HG02970 (cell line): Measurements from ENCODE around the gene DNM2.
"Not testable (repeated sequence)": the region's sequence is repeated elsewhere in the genome, so short reads cannot be mapped to it uniquely, and the experiment has no call there.

Experiments used
- ATAC-seq: cut with Tn5 transposase; IDR thresholded peaks from one replicate; pipeline ENCODE4 v1.9.1; 2021; ENCODE audit warnings: mild to moderate bottlenecking, moderate library complexity, moderate number of reproducible peaks; ENCODE audit not compliant: unreplicated experiment, low FRiP score

DNM2 gene

GRCh38 chr19:10855879-10856522 is 138.1 kb downstream of the DNM2 start:
- ATAC-seq: no peak

GRCh38 chr19:10856899-10857298 is 139.0 kb downstream of the DNM2 start:
- ATAC-seq: not testable (repeated sequence)

DNA sequence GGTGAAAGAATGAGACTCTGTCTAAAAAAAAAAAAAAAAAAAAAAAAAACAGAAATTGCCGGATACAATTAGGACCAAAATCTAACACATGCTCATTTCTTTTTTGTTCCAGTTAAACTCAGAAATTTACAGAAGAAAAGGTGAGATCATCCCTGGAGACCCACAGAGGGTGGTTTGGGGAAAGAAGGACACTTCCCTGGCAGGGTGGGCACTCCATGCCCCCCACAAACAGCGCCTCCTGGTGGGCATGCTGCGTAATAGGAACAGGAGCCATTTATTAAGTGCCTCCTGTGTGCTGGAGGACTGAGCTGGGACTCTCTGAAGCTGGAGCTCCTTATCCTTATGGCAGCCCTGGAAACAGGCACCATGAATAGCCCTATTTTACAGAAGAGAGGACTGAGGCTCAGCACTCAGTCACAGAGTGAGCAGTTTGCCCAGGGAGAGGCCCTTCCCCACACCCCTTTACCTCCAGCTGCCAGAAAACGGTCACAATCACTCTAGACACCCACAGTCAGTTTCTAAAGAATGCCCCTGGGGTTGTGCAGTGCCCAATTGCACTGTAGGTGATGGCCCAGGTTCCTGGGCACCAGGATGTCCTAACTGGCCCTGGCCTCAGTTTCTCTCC is 140.4 kb downstream of the DNM2 start:
- ATAC-seq: no peak

DNA sequence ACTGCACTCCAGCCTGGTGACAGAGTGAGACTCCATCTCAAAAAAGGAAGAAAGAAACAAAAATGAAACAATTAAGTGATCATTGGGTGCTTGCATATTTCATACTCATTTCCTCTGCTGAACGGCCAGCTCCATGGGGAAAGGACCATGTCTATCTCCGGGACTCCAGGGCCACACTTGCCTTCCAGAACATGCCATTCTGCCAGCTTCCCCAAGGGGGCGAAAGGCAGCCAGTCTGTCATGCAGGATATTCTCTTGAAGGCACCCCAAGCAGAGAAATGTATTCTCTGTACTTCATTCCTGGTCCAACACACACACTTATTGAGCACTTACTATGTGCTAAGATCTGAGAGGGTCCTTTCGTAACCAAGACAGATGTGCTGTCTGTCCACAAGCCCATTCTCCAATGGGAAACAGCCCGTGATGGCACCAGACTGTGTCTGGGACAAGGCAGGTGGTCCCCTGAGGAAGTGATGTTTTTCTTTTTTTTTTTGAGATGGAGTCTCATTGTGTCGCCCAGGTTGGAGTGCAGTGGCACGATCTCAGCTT is 143.3 kb downstream of the DNM2 start:
- ATAC-seq: no peak

DNA sequence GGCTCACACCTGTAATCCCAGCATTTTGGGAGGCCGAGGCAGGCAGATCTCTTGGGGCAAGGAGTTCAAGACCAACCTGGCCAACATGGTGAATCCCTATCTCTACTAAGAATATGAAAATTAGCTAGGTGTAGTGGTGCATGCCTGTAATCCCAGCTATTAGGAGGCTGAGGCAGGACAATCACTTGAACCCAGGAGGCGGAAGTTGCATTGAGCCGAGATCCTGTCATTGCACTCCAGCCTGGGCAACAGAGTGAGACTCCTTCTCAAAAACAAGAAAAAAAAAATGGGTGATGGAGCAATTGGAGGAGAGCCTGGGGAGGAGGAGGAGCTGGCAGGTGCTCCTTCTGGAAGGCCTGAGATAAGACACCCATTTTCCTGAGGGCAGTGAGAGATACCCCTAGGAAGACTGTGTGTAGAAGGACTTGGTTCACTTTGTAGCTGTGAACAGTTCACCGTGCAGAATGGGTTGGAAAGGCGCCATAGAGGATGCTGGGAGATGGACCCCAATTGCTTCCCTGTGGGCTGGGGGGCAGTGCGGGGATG is 144.8 kb downstream of the DNM2 start:
- ATAC-seq: no peak

DNA sequence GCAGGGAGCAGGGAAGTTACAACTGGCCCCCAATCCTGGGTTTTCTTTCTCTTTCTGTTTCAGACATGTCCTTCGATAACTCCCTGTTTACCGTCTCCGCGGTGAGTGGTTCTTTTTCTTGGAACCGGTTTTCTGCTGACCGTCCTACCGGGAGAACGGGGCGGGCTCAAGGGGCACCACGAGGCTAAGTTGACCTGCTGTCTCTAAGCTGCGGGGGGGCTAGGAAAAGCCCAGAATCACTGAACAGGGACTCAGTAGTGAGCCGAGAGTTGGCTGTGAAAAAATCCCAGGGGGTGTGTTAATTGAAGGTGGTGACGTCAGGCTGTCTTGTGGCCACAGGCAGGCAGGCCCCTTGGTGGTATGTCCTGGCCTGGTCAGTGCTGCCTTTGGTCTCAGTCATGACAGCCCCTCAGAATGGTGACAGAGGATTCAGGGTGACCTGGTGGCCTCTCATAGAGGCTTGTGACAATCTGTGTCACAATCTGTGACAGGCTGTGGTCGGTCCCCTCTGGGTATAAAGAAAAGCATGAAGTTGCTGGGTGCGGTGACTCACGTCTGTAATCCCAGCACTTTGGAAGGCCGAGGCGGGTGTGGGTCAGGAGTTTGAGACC is 145.3 kb downstream of the DNM2 start:
- ATAC-seq: no peak

- ATAC-seq: no peak
Measured at GRCh38 chr19:10864538-10864899, 146.6 kb downstream of the DNM2 start.

- ATAC-seq: no peak
Measured at GRCh38 chr19:10866495-10866894, 148.6 kb downstream of the DNM2 start.

- ATAC-seq: no peak
Measured at GRCh38 chr19:10868872-10869547, 151.1 kb downstream of the DNM2 start.

- ATAC-seq: not testable (repeated sequence)
Measured at GRCh38 chr19:10869872-10870311, 152.0 kb downstream of the DNM2 start.

DNA sequence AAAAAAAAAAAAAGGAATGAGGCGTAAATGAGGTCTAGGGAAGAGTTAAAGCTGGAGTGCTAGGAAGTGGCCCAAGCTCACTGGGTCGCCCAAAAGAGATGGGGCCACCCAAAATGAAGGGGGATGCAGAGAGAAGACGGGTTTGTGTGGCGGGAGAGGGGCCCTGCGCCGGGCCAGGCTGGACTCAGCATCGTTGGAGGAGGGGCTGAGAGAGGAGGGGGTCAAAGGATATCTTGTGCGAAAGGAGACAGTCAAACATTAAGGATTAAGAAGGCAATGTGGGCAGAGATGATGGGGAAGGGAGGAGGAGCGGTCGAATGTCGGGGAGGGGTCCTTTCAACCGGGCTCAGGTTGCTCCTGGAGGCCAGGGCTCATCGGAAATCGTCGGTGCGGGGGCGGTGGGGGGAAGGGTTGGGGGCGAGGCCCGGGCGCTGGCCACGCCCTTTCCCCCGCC is 152.6 kb downstream of the DNM2 start:
- no peak for ATAC-seq

DNA sequence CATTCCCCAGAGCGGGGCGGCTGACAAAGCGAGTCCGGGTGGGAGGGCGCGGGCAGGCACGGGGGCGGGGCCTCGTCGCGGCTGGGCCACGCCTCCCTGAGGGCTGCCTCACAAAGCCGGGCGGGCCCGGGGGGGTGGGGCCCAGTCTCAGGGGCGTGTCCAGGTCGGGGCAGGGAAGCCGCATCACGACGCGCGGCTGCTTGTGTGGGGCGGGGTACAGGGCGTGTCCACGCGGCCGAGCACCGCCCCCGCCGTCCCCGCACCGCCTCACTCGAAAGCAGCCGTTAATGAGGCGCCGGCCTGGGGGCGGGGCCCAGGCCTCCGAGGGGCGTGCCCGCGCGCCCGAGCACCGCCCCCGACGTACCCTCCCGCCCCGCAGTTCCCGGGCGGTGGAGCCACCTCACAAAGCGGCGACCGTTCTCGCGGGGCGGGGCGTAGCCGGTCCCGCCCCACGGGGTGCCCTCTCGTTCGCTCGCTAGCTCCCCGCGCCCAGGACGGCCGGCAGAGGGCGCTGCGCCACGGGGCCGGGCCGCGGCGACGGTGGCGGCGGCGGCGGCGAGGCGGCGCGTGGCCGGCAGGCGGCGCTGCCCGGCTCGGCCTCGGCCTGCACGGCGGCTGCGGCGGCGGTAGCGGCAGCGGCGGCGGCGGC is 153.2 kb downstream of the DNM2 start, which contains the start of gene CARM1:
CARM1 (plus strand) TSS at position 599 of the 649 bp plus-strand sequence. CDS start 150 bp downstream, outside the sequence.
- ATAC-seq: peak; percentile 88

DNA sequence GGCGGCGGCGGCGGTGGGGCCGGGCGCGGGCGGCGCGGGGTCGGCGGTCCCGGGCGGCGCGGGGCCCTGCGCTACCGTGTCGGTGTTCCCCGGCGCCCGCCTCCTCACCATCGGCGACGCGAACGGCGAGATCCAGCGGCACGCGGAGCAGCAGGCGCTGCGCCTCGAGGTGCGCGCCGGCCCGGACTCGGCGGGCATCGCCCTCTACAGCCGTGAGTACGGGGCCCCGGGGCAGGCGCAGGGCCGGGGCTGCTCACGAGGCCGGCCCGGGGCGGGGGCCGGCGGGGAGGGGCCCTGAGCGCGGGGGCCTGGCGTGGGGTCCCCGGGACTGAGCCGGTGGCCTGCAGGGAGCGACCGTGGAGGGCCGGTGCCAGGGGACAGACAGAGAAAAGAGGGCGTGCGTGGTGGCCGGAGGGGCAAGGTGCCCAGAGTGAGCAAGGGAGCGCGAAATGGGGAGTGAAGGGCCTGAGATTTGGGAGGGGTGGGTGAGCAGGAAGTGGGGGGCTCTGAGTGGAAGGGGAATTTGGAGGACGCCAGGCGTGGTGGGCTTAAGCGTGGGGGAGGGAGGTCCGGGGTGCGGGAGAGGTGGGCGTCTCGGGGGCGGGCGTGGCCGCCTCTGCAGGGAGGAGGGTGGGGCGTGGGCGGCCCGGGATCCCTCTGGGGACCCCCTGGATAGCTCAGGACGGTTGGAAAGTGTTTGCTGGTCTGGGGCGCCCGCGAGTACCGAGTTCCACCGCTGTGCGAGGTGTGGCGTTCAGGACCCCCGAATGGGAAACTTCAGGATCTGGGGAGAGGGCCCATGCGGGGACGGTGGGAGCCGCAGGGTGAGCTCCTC is 154.0 kb downstream of the DNM2 start:
- ATAC-seq: peak; percentile 23

- ATAC-seq: no peak
Measured at GRCh38 chr19:10872546-10873107, 154.7 kb downstream of the DNM2 start.

DNA sequence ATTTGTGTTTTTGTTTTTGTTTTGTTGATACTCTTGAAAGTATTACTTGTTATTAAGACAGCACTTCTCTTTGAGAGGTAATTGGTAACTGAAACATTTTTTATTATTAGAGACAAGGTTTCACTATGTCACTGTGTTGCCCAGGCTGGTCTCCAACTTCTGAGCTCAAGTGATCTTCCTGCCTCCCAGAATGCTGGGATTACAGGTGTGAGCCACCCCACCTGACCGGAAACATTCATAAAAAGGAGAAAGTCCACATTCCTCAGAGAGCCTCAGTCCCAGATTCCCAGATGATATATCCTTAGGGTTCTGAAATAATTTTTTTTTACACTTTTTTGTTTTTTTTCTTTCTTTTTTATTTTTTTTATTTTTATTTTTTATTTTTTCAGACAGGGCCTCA is 156.1 kb downstream of the DNM2 start:
- ATAC-seq: no peak

DNA sequence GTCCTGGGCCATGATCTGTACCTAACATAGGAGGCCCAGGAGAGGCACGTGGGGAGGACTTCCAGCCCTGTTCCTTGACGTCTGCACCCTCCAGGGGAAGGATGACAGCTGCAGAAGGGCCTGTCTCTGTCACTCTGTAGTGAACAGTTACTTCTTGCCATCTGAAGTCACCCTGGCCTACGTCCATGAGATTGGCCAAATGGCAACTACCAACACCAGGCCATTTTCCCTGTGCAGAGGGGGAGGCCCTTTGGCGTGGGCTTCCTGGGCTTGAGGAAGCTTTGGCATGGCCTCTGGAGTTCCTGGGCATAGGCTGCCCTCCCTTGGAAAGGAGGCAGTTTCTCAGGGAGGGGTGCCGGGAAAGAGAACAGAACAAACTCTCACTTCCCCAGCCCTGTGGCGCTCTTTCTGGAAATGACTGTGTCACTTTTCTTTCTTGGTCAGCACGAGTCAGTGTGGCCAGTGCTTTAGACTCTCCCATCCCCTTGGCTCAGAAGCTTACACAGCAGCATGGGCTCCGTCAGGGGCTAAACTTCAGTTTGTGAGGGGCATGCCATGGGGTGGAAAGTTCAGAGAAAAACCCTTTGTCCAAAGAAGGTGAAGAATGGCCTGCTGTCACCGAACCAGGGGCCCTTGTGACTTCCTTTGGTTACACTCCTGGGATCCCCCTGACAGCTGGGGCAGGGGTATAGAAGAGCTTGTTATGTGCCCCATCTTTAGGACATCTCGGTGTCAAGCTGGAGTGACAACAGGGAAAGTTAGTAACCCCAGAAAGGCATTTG is 158.8 kb downstream of the DNM2 start:
- ATAC-seq: peak; percentile 41

GRCh38 chr19:10877608-10878007 is 159.7 kb downstream of the DNM2 start:
- ATAC-seq: not testable (repeated sequence)

DNA sequence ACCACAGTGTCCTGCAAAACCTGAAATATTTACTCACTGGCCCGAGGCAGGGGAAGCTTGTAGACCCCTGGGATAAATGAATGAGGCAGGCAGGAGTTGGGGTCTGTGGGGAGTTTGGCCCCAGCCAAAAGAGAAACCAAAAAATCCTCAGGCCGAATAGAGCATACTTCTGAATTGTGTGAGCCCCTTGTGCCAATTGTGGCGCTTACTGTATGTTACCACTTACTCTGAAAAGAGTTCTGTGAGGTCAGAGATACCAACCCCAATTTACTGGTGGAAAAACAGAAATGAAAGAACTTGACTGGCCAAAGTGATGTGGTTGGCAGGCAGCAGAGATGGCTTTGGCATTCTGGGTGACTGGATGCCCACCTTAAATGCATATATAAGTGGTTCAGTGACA is 160.4 kb downstream of the DNM2 start:
- no peak for ATAC-seq
